Breast epithelium (tissue), 3 donors: ENCODE measurements around the gene RTN1.

ENCODE experiments used
- CTCF ChIP-seq, 3 donors: fragments of 450-650 bp; IDR thresholded peaks; one replicate each; pipeline ENCODE4 v1.5.1; 2016 to 2017; ENCODE audit warnings: antibody characterized with exemption in 3 of 3, mild to moderate bottlenecking in 3 of 3, moderate library complexity in 3 of 3
- POLR2A ChIP-seq: fragments of 450-650 bp; IDR thresholded peaks from one replicate; pipeline ENCODE4 v1.6.1; 2016; ENCODE audit warnings: antibody characterized with exemption, mild to moderate bottlenecking, moderate library complexity

GRCh38 chr14:59705245-59705644, 165.3 kb downstream of the RTN1 start:
- TF ChIP-seq CTCF (IDR thresholded peaks at IDR 0.05) (no peak), POLR2A (no peak)
